MM.1S (cell line): ENCODE results near the gene NTN1.

Source experiments
- DNase-seq: peaks from one replicate; pipeline ENCODE4 v3.0.0-alpha.2; 2015
- H2AFZ ChIP-seq: fragments of 300-600 bp; sonication (generic); 2 replicates; pipeline ENCODE4 v1.6.0; 2016; ENCODE audit warnings: antibody characterized with exemption, low read length
- H3F3A ChIP-seq: fragments of 300-600 bp; sonication (generic); 2 replicates; pipeline ENCODE4 v1.6.1; 2016; ENCODE audit warnings: mild to moderate bottlenecking, antibody characterized with exemption, low read length, moderate library complexity, mixed read lengths; ENCODE audit not compliant: insufficient read depth
- H3K27ac ChIP-seq: fragments of 300-600 bp; sonication (generic); 2 replicates; pipeline ENCODE4 v1.5.1; 2016; ENCODE audit warnings: mild to moderate bottlenecking, low read length
- H3K27me3 ChIP-seq: fragments of 300-600 bp; sonication (generic); replicated peaks from 2 replicates; pipeline ENCODE4 v1.6.0; 2016; ENCODE audit warnings: low read length; ENCODE audit not compliant: insufficient read depth
- H3K36me3 ChIP-seq: fragments of 300-600 bp; sonication (generic); replicated peaks from 2 replicates; pipeline ENCODE4 v1.6.1; 2016; ENCODE audit warnings: mild to moderate bottlenecking, low read length, mixed read lengths; ENCODE audit not compliant: insufficient read depth
- H3K4me1 ChIP-seq: fragments of 300-600 bp; sonication (generic); 2 replicates; pipeline ENCODE4 v1.6.1; 2016; ENCODE audit warnings: low read length, mixed read lengths
- H3K4me2 ChIP-seq: fragments of 300-600 bp; sonication (generic); 2 replicates; pipeline ENCODE4 v1.6.0; 2016; ENCODE audit warnings: low read depth, low read length
- H3K4me3 ChIP-seq: fragments of 300-600 bp; sonication (generic); 2 replicates; pipeline ENCODE4 v1.5.1; 2016; ENCODE audit warnings: low read length, mixed read lengths
- H3K79me2 ChIP-seq: fragments of 300-600 bp; sonication (generic); 2 replicates; pipeline ENCODE4 v1.6.1; 2016; ENCODE audit warnings: mixed run types, low read length, mixed read lengths
- H3K9ac ChIP-seq: fragments of 300-600 bp; sonication (generic); 2 replicates; pipeline ENCODE4 v1.6.1; 2016; ENCODE audit warnings: low read length, mixed read lengths
- H3K9me2 ChIP-seq: fragments of 300-600 bp; sonication (generic); replicated peaks from 2 replicates; pipeline ENCODE4 v1.6.1; 2016; ENCODE audit warnings: mild to moderate bottlenecking, low read length, mixed read lengths; ENCODE audit not compliant: insufficient read depth
- H3K9me3 ChIP-seq: fragments of 300-600 bp; sonication (generic); replicated peaks from 2 replicates; pipeline ENCODE4 v1.6.1; 2016; ENCODE audit warnings: mild to moderate bottlenecking, low read length, mixed read lengths; ENCODE audit not compliant: insufficient read depth
- H4K20me1 ChIP-seq: fragments of 300-600 bp; sonication (generic); 2 replicates; pipeline ENCODE4 v1.6.1; 2016; ENCODE audit warnings: mild to moderate bottlenecking, low read length, moderate library complexity, mixed read lengths; ENCODE audit not compliant: insufficient read depth
- CTCF ChIP-seq: fragments of 300-600 bp; sonication (generic); IDR thresholded peaks from 2 replicates; pipeline ENCODE4 v1.5.1; 2016; ENCODE audit warnings: antibody characterized with exemption, low read length, mixed read lengths
- EZH2 ChIP-seq: fragments of 300-600 bp; sonication (generic); optimal IDR thresholded peaks from 2 replicates; pipeline ENCODE3; 2017; ENCODE audit warnings: low read depth, mild to moderate bottlenecking, antibody characterized with exemption, low read length, mixed read lengths
- EZH2phosphoT487 ChIP-seq: fragments of 300-600 bp; sonication (generic); IDR thresholded peaks from 2 replicates; pipeline ENCODE4 v1.6.1; 2018; ENCODE audit warnings: antibody characterized with exemption, low read length

Gene NTN1

GRCh38 chr17:9221147-9221921, 200.0 kb downstream of the NTN1 start:
- Histone ChIP-seq H3K4me3 (no peak overlapping the region), H4K20me1 (no peaks in the 10 kb centered on the region), H3K27ac (no peak overlapping the region), H3K9me3 (no peaks in the 10 kb centered on the region), H3K9ac (no peak overlapping the region), H3K4me1 (no peaks in the 10 kb centered on the region), H3K9me2 (no peaks in the 10 kb centered on the region), H3K36me3 (no peaks in the 10 kb centered on the region), H3K79me2 (no peaks in the 10 kb centered on the region), H3K27me3 (peaks cover 31% of the 10 kb centered on the region), H3F3A (no peaks in the 10 kb centered on the region), H3K4me2 (no peak overlapping the region), H2AFZ (no peak overlapping the region)
- TF ChIP-seq EZH2phosphoT487 = no peak
- no peak for TF ChIP-seq EZH2
- TF ChIP-seq CTCF = no peak
- no peak for DNase-seq

- Histone ChIP-seq H3K9me2 (no peaks in the 10 kb centered on the region), H3K4me2 (no peak overlapping the region), H3F3A (no peaks in the 10 kb centered on the region), H3K9me3 (no peaks in the 10 kb centered on the region), H3K4me1 (peaks cover 4% of the 10 kb centered on the region; the same call in 1 of the 2 replicates), H3K4me3 (no peak overlapping the region), H4K20me1 (no peaks in the 10 kb centered on the region), H3K36me3 (no peaks in the 10 kb centered on the region), H3K79me2 (no peaks in the 10 kb centered on the region), H3K27ac (no peak overlapping the region), H2AFZ (no peak overlapping the region), H3K9ac (no peak overlapping the region), H3K27me3 (peaks cover 31% of the 10 kb centered on the region)
- no peak for DNase-seq
- no peak for TF ChIP-seq EZH2phosphoT487
- no peak for TF ChIP-seq CTCF
- TF ChIP-seq EZH2 = no peak
Measured at GRCh38 chr17:9221922-9222180, 200.5 kb downstream of the NTN1 start.

- Histone ChIP-seq H3K4me2 (no peak overlapping the region), H3K4me1 (peaks cover 8% of the 10 kb centered on the region; the same call in 1 of the 2 replicates), H3K27ac (no peak overlapping the region), H3F3A (no peaks in the 10 kb centered on the region), H2AFZ (no peak overlapping the region), H3K79me2 (no peaks in the 10 kb centered on the region), H3K27me3 (peaks cover 41% of the 10 kb centered on the region), H3K4me3 (no peak overlapping the region), H3K9me3 (no peaks in the 10 kb centered on the region), H3K9me2 (no peaks in the 10 kb centered on the region), H3K9ac (no peak overlapping the region), H3K36me3 (no peaks in the 10 kb centered on the region), H4K20me1 (no peaks in the 10 kb centered on the region)
- DNase-seq = no peak
- TF ChIP-seq EZH2 (no peak), EZH2phosphoT487 (no peak), CTCF (no peak)
Measured at GRCh38 chr17:9223531-9223930, 202.2 kb downstream of the NTN1 start.
